ENCODE data around the gene AOX1.

The AOX1 gene

DNA sequence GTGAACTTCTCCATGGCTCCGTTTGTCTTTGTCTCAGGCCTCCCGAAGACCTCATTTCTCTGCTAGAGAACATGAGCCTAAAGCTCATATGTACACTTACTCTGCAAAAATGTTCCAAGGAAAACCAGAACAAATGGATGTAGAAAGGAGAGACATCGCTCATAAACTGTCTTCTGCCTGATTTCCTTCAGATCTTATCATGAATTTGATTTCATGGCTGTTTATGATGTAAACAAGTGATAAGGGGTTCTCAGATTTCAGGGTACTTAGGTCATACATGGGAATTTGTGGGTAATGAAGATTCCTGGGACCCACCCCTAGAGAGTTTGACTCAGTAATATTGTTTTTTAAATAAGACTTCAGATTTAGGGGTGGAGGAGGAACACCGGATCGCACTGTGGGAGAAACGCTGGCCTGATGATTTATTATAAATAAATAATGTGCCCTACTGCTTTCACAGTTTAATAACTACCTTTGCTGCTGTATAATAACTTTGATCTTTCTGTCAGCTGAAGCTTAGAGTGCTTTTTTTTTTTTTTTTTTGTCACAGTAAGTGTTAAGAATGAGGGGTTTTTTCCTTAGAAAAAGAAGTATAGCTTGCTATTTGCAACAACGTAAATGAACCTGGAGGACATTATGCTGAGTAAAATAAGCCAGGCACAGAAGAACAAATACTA, 14.9 kb downstream of the AOX1 start (continued):
- TF ChIP-seq, protein P1, sequence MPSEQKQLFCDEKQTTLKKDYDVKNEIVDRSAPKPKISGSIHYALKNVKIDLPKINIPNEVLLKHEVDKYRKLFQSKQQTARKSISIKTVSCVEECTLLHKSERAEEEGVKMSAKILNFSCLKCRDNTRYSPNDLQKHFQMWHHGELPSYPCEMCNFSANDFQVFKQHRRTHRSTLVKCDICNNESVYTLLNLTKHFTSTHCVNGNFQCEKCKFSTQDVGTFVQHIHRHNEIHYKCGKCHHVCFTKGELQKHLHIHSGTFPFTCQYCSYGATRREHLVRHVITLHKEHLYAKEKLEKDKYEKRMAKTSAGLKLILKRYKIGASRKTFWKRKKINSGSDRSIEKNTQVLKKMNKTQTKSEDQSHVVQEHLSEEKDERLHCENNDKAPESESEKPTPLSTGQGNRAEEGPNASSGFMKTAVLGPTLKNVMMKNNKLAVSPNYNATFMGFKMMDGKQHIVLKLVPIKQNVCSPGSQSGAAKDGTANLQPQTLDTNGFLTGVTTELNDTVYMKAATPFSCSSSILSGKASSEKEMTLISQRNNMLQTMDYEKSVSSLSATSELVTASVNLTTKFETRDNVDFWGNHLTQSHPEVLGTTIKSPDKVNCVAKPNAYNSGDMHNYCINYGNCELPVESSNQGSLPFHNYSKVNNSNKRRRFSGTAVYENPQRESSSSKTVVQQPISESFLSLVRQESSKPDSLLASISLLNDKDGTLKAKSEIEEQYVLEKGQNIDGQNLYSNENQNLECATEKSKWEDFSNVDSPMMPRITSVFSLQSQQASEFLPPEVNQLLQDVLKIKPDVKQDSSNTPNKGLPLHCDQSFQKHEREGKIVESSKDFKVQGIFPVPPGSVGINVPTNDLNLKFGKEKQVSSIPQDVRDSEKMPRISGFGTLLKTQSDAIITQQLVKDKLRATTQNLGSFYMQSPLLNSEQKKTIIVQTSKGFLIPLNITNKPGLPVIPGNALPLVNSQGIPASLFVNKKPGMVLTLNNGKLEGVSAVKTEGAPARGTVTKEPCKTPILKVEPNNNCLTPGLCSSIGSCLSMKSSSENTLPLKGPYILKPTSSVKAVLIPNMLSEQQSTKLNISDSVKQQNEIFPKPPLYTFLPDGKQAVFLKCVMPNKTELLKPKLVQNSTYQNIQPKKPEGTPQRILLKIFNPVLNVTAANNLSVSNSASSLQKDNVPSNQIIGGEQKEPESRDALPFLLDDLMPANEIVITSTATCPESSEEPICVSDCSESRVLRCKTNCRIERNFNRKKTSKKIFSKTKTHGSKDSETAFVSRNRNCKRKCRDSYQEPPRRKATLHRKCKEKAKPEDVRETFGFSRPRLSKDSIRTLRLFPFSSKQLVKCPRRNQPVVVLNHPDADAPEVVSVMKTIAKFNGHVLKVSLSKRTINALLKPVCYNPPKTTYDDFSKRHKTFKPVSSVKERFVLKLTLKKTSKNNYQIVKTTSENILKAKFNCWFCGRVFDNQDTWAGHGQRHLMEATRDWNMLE (tag by site-specific recombination; conservative IDR thresholded peaks at IDR 0.05; ENCODE audit: low read depth), result no peak; the same call in 1 of the 2 replicates
- TF ChIP-seq GLIS1 (tag by site-specific recombination; IDR thresholded peaks at IDR 0.05), result no peak
- TF ChIP-seq RBAK (tag by site-specific recombination; IDR thresholded peaks at IDR 0.05), result no peak
- peak; percentile 36; the same call in 1 of the 2 replicates for TF ChIP-seq PRDM10 (tag by site-specific recombination; IDR thresholded peaks at IDR 0.05)
- TF ChIP-seq ZNF423 (tag by site-specific recombination; IDR thresholded peaks at IDR 0.05), result no peak
- TF ChIP-seq ZNF548 (tag by site-specific recombination; IDR thresholded peaks at IDR 0.05), result no peak
- TF ChIP-seq, protein P2, sequence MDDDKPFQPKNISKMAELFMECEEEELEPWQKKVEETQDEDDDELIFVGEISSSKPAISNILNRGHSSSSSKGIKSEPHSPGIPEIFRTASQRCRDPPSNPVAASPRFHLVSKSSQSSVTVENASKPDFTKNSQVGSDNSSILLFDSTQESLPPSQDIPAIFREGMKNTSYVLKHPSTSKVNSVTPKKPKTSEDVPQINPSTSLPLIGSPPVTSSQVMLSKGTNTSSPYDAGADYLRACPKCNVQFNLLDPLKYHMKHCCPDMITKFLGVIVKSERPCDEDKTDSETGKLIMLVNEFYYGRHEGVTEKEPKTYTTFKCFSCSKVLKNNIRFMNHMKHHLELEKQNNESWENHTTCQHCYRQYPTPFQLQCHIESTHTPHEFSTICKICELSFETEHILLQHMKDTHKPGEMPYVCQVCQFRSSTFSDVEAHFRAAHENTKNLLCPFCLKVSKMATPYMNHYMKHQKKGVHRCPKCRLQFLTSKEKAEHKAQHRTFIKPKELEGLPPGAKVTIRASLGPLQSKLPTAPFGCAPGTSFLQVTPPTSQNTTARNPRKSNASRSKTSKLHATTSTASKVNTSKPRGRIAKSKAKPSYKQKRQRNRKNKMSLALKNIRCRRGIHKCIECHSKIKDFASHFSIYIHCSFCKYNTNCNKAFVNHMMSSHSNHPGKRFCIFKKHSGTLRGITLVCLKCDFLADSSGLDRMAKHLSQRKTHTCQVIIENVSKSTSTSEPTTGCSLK (tag by site-specific recombination; IDR thresholded peaks at IDR 0.05), result no peak
- no peak for TF ChIP-seq ZNF37A (tag by site-specific recombination; IDR thresholded peaks at IDR 0.05)
- peak; percentile 90 for TF ChIP-seq ZBTB21 (tag by site-specific recombination; IDR thresholded peaks at IDR 0.05)
- no peak for TF ChIP-seq ZNF112 (tag by site-specific recombination; IDR thresholded peaks at IDR 0.05)
- TF ChIP-seq ZNF792 (tag by site-specific recombination; IDR thresholded peaks at IDR 0.05), result no peak
- no peak for TF ChIP-seq ZNF677 (tag by site-specific recombination; IDR thresholded peaks at IDR 0.05)
- TF ChIP-seq ZBTB17 (tag by site-specific recombination; IDR thresholded peaks at IDR 0.05), result peak; percentile 83
- TF ChIP-seq ZNF16 (tag by site-specific recombination; IDR thresholded peaks at IDR 0.05; ENCODE audit: low read depth), result no peak
- TF ChIP-seq ZNF19 (tag by site-specific recombination; IDR thresholded peaks at IDR 0.05; ENCODE audit: low read depth), result no peak
- TF ChIP-seq WT1 (tag by site-specific recombination; IDR thresholded peaks at IDR 0.05), result 0 out of 2 replicates have a peak, but pooled peaks have one; percentile 16
- no peak for TF ChIP-seq ZNF23 (tag by site-specific recombination; IDR thresholded peaks at IDR 0.05; ENCODE audit: borderline replicate concordance)
- TF ChIP-seq ZFP37 (tag by site-specific recombination; IDR thresholded peaks at IDR 0.05), result no peak
- TF ChIP-seq ZNF398 (tag by site-specific recombination; IDR thresholded peaks at IDR 0.05), result peak; percentile 48; the same call in 1 of the 2 replicates
- no peak for TF ChIP-seq ZNF391 (tag by site-specific recombination; IDR thresholded peaks at IDR 0.05; ENCODE audit: borderline replicate concordance, low read depth)
- no peak for TF ChIP-seq SCRT1 (tag by site-specific recombination; IDR thresholded peaks at IDR 0.05; ENCODE audit: borderline replicate concordance)
- peak; percentile 29; the same call in 1 of the 2 replicates for TF ChIP-seq PRDM4 (tag by site-specific recombination; IDR thresholded peaks at IDR 0.05)
- TF ChIP-seq ZNF76 (tag by site-specific recombination; IDR thresholded peaks at IDR 0.05; ENCODE audit: borderline replicate concordance, low read depth), result peak; percentile 35; the same call in 1 of the 2 replicates
- TF ChIP-seq ZNF175 (tag by site-specific recombination; IDR thresholded peaks at IDR 0.05), result no peak
- TF ChIP-seq ZNF701 (tag by site-specific recombination; IDR thresholded peaks at IDR 0.05), result no peak
